Dedifferentiated amniotic fluid mesenchymal stem cell (primary cell): Measurements from ENCODE around the gene KRTAP10-11.
"Not testable (repeated sequence)": the region's sequence is repeated elsewhere in the genome, so short reads cannot be mapped to it uniquely, and the experiment has no call there.

Source experiments
- DNase-seq: peaks from one replicate; pipeline ENCODE4 v3.0.0-alpha.2; 2016; ENCODE audit errors: extremely low spot score

The KRTAP10-11 gene

DNA sequence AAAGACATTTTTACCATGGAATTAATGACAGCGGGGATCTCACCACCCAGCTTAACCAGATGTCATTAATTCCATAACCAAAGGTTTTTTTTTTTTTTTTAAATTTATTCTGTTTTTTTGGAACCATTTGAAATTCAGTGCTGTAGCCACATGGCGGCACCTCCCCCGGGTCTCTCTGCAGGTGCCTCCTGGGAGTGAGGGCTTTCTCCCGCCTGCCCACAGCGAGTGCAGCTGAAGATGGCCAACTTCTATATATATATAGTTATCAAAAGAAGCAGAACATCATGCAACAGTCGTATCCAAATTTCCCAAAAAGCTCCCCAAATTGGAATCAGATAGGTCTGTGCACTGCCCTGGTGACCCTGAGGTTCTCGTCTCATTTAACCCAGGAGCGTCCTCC, 30.7 kb upstream of the KRTAP10-11 start:
- no peak for DNase-seq

- DNase-seq: no peak
Measured at GRCh38 chr21:44615911-44616590, 30.2 kb upstream of the KRTAP10-11 start.

GRCh38 chr21:44616591-44616926, 29.7 kb upstream of the KRTAP10-11 start:
- no peak for DNase-seq

DNA sequence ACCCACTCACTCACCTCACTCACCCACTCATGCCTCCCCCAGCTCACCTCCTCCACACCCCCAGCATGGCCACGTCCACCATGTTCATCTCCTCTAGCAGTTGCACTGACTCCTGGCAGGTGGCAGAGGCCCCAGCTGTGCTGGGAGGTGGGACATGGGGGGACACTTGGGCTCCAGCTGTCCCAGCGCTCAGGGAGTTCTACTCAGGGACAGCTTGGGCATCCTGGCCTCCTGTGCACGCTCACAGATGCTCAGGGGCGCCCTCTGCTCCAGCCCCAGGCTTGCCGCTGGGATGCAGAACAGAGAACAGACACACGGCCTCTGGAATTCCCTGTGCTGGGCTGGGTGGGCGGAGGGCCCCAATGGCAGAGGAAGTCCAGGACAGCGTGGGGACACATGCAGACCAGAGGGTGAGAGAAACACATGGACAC, 29.1 kb upstream of the KRTAP10-11 start:
- DNase-seq: no peak

DNA sequence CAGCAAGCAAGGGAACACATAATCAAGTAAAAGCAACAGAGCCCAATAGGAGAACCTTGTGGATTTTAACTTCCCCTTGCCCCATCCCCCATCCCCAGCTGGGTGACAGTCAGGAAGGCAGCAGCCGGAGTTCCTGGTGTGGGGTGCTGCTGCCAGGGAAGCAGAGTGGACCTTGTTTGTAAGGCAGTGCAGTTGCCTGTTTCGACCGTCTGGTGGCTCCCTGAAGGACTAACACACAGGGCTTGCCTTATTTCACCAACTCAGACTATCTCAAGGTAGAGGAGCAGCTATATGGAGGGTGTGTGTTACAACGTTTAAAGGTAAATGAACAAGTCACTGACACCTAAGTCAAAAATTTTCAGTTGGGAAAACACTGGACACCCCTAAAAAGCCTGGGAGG, 27.7 kb upstream of the KRTAP10-11 start:
- DNase-seq: no peak

GRCh38 chr21:44618909-44619308, 27.3 kb upstream of the KRTAP10-11 start:
- DNase-seq: no peak

- DNase-seq: no peak
Measured at GRCh38 chr21:44619886-44620285, 26.3 kb upstream of the KRTAP10-11 start.

DNA sequence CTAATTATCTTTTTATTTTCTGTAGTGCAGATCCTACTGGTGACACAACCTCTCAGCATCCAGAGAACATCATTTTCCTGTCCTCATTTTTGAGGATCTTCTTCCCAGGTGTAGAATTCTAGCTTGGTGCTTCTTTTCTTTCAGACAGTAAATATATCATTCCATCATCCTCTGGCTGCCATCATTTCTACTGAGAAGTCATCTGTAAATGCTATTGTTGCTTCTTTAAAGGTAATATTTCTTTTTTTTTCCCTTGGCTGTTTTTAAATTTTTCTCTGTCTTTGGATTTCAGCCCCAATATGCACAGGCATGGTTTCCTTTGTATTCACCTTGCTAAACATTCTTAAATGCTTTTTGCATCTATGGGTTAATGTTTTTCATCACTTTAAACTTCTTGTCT, 22.6 kb upstream of the KRTAP10-11 start:
- no peak for DNase-seq

DNA sequence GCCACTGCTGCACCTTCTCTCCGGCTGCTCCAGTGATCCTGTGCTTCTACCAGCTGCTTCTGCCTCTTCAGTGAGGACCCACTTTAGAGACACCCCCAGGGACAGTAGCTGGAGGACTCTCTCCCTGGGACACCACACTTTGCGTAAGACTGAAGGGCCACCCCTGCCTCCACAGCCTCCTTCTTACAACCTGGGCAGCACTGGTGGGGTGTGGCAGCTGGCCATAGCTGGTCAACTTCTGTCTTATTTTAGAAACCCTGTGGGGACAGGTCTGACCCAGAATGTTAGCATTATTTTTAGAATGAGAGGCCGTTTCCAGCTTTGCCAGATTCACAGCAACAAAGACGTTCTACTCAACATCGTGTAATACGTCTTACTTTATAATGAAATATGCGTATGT, 20.5 kb upstream of the KRTAP10-11 start:
- no peak for DNase-seq

GRCh38 chr21:44626262-44626661, 20.0 kb upstream of the KRTAP10-11 start:
- DNase-seq: no peak

DNA sequence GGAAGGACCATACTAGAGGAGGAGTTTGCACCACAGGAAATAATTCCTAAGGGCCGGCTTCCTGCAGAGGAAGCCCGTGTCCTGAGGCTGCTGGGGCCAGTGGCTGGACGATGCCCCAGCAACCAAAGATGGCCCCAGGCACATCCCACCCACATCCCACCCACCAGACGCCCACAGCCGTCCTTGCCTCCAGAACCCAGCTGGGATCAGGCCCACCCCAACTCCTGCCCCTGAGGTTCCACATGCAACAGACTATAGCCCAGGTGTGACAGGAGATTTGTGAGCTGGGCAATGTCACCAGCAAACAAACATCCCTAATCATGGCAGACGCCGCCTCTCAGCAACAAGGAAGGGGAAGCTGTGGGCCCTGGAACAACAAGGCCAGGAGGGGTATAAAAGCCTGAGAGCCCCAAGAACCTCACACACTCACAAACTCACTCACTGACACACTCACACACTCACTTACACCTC, 19.5 kb upstream of the KRTAP10-11 start, which contains the start of gene KRTAP10-9:
Gene KRTAP10-9, plus strand, starts transcription at position 421 of the 471 bp plus-strand sequence. CDS start 79 bp downstream, outside the sequence.
- no peak for DNase-seq

DNA sequence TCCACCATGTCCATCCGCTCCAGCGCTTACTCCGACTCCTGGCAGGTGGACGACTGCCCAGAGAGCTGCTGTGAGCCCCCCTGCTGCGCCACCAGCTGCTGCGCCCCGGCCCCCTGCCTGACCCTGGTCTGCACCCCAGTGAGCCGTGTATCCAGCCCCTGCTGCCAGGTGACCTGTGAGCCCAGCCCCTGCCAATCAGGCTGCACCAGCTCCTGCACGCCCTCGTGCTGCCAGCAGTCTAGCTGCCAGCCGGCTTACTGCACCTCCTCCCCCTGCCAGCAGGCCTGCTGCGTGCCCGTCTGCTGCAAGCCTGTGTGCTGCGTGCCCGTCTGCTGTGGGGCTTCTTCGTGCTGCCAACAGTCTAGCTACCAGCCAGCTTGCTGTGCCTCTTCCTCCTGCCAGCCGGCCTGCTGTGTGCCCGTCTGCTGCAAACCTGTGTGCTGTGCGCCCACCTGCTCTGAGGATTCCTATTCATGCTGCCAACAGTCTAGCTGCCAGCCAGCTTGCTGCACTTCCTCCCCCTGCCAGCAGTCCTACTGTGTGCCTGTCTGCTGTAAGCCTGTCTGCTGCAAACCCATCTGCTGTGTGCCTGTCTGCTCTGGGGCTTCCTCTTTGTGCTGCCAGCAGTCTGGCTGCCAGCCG, 18.9 kb upstream of the KRTAP10-11 start:
- DNase-seq: not testable (repeated sequence)

DNA sequence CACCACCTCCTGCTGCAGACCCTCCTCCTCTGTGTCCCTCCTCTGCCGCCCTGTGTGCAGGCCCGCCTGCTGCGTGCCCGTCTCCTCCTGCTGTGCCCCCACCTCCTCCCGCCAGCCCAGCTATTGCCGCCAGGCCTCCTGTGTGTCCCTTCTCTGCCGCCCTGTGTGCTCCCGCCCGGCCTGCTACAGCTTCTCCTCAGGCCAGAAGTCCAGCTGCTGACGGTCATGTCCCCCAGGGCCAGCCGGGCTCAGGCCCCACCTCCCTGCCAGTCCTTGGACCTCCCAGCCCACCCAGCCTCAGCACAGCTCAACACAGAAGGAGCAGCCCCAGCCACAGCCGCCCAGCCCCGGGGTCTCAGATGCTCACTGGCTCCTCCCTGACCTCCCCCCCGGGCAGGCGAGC, 18.4 kb upstream of the KRTAP10-11 start:
- DNase-seq: not testable (repeated sequence)

DNA sequence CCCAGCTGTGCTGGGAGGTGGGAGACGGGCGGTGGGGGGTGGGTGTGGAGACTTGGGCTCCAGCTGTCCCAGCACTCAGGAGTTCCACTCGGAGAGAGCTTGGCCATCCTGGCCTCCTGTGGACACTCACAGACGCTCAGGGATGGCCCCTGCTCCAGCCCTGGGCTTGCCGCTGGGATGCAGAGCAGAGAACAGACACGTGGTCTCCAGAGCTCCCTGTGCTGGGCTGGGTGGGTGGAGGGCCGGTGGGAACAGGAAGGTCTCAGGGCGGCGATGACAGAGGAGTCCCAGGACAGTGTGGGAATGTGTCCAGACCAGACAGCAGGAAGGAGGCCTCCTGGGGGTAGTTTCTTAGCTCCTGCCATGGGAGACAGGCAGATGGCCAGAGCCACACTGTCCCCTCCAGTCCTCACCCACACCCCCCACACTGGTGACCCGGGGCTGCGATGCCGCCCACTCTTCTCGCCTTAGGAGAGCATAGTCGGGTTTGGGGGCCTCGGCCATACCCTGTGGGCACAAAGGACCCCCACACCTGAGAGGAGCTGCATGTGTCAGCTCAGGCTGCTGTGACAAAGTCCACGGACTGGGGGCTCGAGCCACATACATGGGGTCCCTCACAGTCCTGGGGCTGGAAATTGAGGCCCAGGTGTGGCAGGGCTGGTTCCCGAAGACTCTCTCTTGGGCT, 17.4 kb upstream of the KRTAP10-11 start:
- DNase-seq: no peak

GRCh38 chr21:44630440-44630839, 15.8 kb upstream of the KRTAP10-11 start:
- no peak for DNase-seq

DNA sequence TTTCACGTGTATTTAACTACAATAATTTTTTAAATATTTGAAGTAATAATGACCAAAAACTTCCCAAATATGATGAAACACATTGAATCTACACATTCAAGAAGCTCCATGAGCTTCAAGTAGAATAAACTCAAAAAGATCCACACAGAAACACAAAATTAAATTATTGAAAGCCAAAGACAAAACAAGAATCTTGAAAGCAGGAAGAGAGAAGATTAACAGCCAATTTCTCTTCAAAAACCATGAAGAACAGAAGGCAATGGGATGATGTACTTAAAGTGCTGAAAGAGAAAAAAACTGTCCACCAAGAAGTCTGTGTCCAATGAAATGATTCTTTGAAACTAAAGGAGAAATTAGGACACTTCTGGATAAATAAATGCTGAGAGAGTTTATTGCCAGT, 14.1 kb upstream of the KRTAP10-11 start:
- no peak for DNase-seq

GRCh38 chr21:44636209-44637017, 9.8 kb upstream of the KRTAP10-11 start:
- no peak for DNase-seq

DNA sequence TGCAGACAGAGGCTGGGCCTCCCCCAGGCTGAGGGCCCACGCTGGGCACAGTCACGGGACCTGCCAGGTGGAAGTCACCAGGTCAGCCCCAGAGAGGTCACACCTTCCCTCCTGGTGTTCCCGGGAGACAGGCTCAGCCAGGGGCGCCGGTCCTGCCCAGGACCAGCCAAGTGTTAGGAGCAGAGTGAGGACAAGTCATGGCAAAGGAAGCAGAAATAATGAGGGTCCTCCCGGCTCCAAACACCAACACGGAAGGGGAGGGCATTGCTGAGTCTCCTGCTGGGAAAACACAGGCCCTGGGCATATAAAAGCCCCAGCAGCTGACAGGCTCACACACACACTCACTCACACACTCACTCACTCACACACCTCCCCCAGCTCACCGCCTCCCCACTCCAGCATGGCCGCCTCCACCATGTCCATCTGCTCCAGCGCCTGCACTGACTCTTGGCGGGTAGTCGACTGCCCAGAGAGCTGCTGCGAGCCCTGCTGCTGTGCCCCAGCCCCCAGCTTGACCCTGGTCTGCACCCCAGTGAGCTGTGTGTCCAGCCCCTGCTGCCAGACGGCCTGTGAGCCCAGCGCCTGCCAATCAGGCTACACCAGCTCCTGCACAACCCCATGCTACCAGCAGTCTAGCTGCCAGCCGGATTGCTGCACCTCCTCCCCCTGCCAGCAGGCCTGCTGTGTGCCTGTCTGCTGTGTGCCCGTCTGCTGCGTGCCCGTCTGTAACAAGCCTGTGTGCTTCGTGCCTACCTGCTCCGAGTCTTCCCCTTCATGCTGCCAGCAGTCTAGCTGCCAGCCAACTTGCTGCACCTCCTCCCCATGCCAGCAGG, 9.0 kb upstream of the KRTAP10-11 start, which contains the start of gene KRTAP10-10:
Gene KRTAP10-10, plus strand, starts transcription at position 339 of the 833 bp plus-strand sequence. Its CDS starts 62 bp downstream, at position 401.
- no peak for DNase-seq

GRCh38 chr21:44637851-44638348, 8.3 kb upstream of the KRTAP10-11 start:
- DNase-seq: not testable (repeated sequence)

DNA sequence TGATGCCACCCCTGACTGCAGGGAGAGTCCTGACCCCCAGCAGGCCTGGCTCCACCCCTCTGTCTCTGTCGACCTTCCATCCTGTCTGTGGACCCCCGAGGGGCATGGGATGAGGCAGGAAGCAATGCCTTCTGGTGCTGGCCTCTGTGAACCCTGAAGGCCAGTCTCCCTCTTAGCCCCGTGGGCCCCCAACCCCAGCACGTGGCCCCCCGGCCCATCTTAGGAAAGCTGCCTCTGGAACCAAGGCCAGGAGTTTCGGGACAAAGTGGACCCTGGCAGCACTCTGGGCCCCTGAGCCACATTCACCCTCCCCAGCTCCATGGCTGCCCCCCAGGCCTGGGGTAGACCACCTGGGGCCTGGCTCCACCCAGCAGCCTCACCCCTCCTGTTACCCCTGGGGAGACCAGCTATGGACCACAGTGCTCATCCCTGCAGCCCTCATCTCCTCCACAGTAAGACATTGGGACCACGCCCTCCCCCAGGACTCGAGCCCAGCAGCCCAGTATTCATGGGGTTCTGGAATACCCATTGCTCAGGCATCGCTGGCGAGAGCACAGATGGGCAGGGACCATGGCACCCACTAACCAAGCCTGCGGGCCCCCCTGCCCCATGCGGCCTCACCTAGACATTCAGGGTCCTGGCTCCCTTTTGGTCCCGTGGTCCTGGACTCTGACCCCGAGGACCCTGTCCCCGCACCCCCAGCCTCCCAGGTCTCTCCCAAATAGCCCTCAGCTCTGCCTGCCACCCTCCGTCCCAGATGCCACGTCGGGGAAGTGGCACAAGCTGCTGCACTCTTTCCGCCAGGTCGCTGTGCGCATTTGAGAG, 7.5 kb upstream of the KRTAP10-11 start:
- DNase-seq: not testable (repeated sequence)
